K562 (cell line): ENCODE data around the gene DVL3. TPM values are rescaled to one million over a fixed set of nuclear protein-coding genes. Genes with fewer than 3 reads are reported as not detected.
A peak's percentile ranks its signal among the peaks of the same experiment; 100 is the strongest.

Source experiments
- ATAC-seq: fragments of 200-7000 bp; cut with Tn5 transposase; 3 replicates; pipeline ENCODE4 v1.9.1; 2020; ENCODE audit warnings: moderate library complexity
- BruUV-seq: library from RNA; stranded (reverse); fragments of 400-500 nt; replicated peaks from 2 replicates; lab custom pipeline; 2021; lab: Mats Ljungman, UMichigan
- CTCF ChIA-PET: fragments of 300-600 bp; formaldehyde crosslinking; extraction: SDS; loops from one replicate; lab custom pipeline; 2021; ENCODE audit warnings: low intra/inter-chr PET ratio; lab: Yijun Ruan, JAX
- POLR2A ChIA-PET: fragments of 300-600, 350-650 bp; sonication (Branson Sonifier 250); formaldehyde crosslinking; extraction: SDS; loops from one replicate; lab custom pipeline; 2021; ENCODE audit warnings: antibody characterized with exemption, inconsistent platforms; lab: Yijun Ruan, JAX
- DNase-seq, 4 experiments: peaks; one replicate each; pipeline versions ENCODE4 v3.0.0 to v3.0.0-alpha.2; 2011 to 2018; ENCODE audit warnings: low spot score in 3 of 4, mixed read lengths in 3 of 4; ENCODE audit errors: extremely low read depth in 1 of 4
- FAIRE-seq: peaks from 2 replicates; lab custom pipeline; 2011; peaks lifted over from hg19 to GRCh38; lab: Jason Lieb, UNC
- H2AFZ ChIP-seq: 2 replicates; pipeline ENCODE4 v1.6.0; 2011; ENCODE audit warnings: low read depth, low read length, control low read depth, inconsistent platforms
- H3K27ac ChIP-seq: fragments of 200-600 bp; 3 replicates; pipeline ENCODE4 v1.8.0; 2011; ENCODE audit warnings: low read depth, mild to moderate bottlenecking, control low read depth, inconsistent platforms, low read length, moderate library complexity, mixed read lengths; ENCODE audit errors: extremely low read depth
- H3K27me3 ChIP-seq, 2 experiments: fragments of 300-600 bp in 1 of 2; 2 replicates in 1 of 2; 3 replicates in 1 of 2; pipeline versions ENCODE4 v1.6.0 to v1.8.0; 2011; ENCODE audit warnings: inconsistent platforms in 2 of 2, low read length in 2 of 2, mild to moderate bottlenecking in 1 of 2, mixed read lengths in 1 of 2, moderate library complexity in 1 of 2; ENCODE audit not compliant: control insufficient read depth in 2 of 2, insufficient read depth in 2 of 2
- H3K36me3 ChIP-seq: fragments of 300-600 bp; 3 replicates; pipeline ENCODE4 v1.8.0; 2011; ENCODE audit warnings: mild to moderate bottlenecking, low read length, inconsistent platforms; ENCODE audit not compliant: control insufficient read depth, insufficient read depth
- H3K4me1 ChIP-seq, 2 experiments: fragments of 200-600 bp in 1 of 2; replicated peaks in 1 of 2; 2 replicates in 1 of 2; 3 replicates in 1 of 2; pipeline versions ENCODE4 v1.5.1 to v1.8.0; 2011; ENCODE audit warnings: inconsistent platforms in 2 of 2, low read length in 2 of 2, mild to moderate bottlenecking in 1 of 2, mixed read lengths in 1 of 2, moderate library complexity in 1 of 2; ENCODE audit not compliant: control insufficient read depth in 2 of 2, insufficient read depth in 2 of 2
- H3K4me2 ChIP-seq: 2 replicates; pipeline ENCODE4 v1.6.1; 2011; ENCODE audit warnings: low read length, control low read depth, inconsistent platforms, mixed read lengths; ENCODE audit not compliant: insufficient read depth
- H3K4me3 ChIP-seq: fragments of 200-600 bp; sonication (generic), shearing (Covaris generic); 2 replicates; pipeline ENCODE4 v1.5.1; 2016; ENCODE audit warnings: control low read depth, inconsistent platforms
- H3K79me2 ChIP-seq: fragments of 200-600 bp; 3 replicates; pipeline ENCODE4 v1.8.0; 2011; ENCODE audit warnings: low read length, inconsistent platforms; ENCODE audit not compliant: control insufficient read depth, insufficient read depth
- H3K9ac ChIP-seq, 2 experiments: 2 replicates each; pipeline versions ENCODE4 v1.6.0 to v1.6.1; 2011; ENCODE audit warnings: low read depth in 2 of 2, low read length in 2 of 2, control low read depth in 1 of 2, inconsistent platforms in 1 of 2, mild to moderate bottlenecking in 1 of 2, mixed read lengths in 1 of 2; ENCODE audit not compliant: insufficient read depth in 1 of 2
- H3K9me1 ChIP-seq: one replicate; pipeline ENCODE4 v1.6.0; 2011; ENCODE audit warnings: inconsistent platforms, mild to moderate bottlenecking, low read length, moderate library complexity; ENCODE audit not compliant: control insufficient read depth, insufficient read depth
- H3K9me3 ChIP-seq: replicated peaks from 2 replicates; pipeline ENCODE4 v1.5.1; 2011; ENCODE audit warnings: low read depth, low read length, inconsistent platforms; ENCODE audit not compliant: control insufficient read depth, insufficient read depth
- H4K20me1 ChIP-seq: replicated peaks from 2 replicates; pipeline ENCODE4 v1.6.1; 2011; ENCODE audit warnings: low read length, inconsistent platforms, mixed read lengths; ENCODE audit not compliant: control insufficient read depth, insufficient read depth
- EP400 ChIP-seq: fragments of 450-650 bp; IDR thresholded peaks from 2 replicates; pipeline ENCODE4 v1.6.1; 2017; ENCODE audit warnings: antibody characterized with exemption, mild to moderate bottlenecking, moderate library complexity
- FOXA1 ChIP-seq: fragments of 450-650 bp; IDR thresholded peaks from 2 replicates; pipeline ENCODE4 v1.6.1; 2016; ENCODE audit warnings: mild to moderate bottlenecking, borderline replicate concordance
- RBFOX2 ChIP-seq: fragments of 200-400 bp; formaldehyde crosslinking; IDR thresholded peaks from 2 replicates; pipeline ENCODE4 v1.6.1; 2017; ENCODE audit warnings: low read depth, mild to moderate bottlenecking, low read length, moderate library complexity
- YY1 ChIP-seq, 3 experiments: IDR thresholded peaks; 2 replicates each; pipeline ENCODE4 v1.6.1; 2011; ENCODE audit warnings: low read length in 2 of 3, mild to moderate bottlenecking in 2 of 3, moderate library complexity in 2 of 3, borderline replicate concordance in 1 of 3, control low read depth in 1 of 3, low read depth in 1 of 3; ENCODE audit not compliant: insufficient read depth in 3 of 3, insufficient replicate concordance in 2 of 3, control insufficient read depth in 1 of 3, insufficient read length in 1 of 3; ENCODE audit errors: extremely low read depth in 1 of 3
- ZNF764 ChIP-seq: fragments of 250-450 bp; sonication (Bioruptor Pico); IDR thresholded peaks from 2 replicates; pipeline ENCODE4 v1.4.0; 2020; ENCODE audit warnings: low read depth, mild to moderate bottlenecking, moderate library complexity
- ZNF830 ChIP-seq: fragments of 250-450 bp; sonication (Bioruptor Pico); IDR thresholded peaks from 2 replicates; pipeline ENCODE4 v1.5.0; 2021; ENCODE audit warnings: mild to moderate bottlenecking
- WGBS: fragments of 100-300 bp; shearing (Covaris generic); methylation state at CpG from one replicate; pipeline ENCODE4 v1.1.6; 2016; ENCODE audit warnings: low coverage, mixed read lengths; ENCODE audit not compliant: insufficient coverage; ENCODE audit errors: missing lambda C conversion rate; 5-methylcytosine and 5-hydroxymethylcytosine counted together
- in situ Hi-C: fragments of 300-500 bp; cut with MboI; formaldehyde crosslinking; loops from 4 replicates; pipeline ENCODE4 v1.15.0; 2018; ENCODE audit warnings: inconsistent platforms, mixed read lengths
- intact Hi-C: fragments of 100-400 bp; cut with micrococcal nuclease; formaldehyde crosslinking; loops from 2 replicates; pipeline ENCODE4 v1.14.2; 2022
- polyA plus RNA-seq, 8 experiments: library from polyadenylated mRNA; depleted of rRNA in 4 of 8; stranded (reverse) in 5 of 8; unstranded in 3 of 8; fragments of >200 nt; fragmentation: Nextera tagmentation in 2 of 8; fragmentation: Illumina TruSeq in 1 of 8; extraction: Ambion mirVana in 2 of 8; extraction: Trizol in 1 of 8; gene quantifications; 2 replicates each; pipeline versions ENCODE4 v1.2.1 to v1.2.3, GENCODE V29; 2011 to 2014; ENCODE audit warnings: inconsistent platforms in 1 of 8, missing spikeins in 1 of 8
- total RNA-seq, 7 experiments: library from RNA; depleted of rRNA in 6 of 7; stranded (reverse); fragments of >200 nt in 6 of 7; fragmentation: Illumina TruSeq in 2 of 7; extraction: Trizol in 2 of 7; gene quantifications; 2 replicates each; pipeline versions ENCODE4 v1.2.1 to v1.2.3, GENCODE V29; 2011 to 2021; ENCODE audit warnings: low replicate concordance in 1 of 7
- TF ChIP-seq, protein P1 (sequence below): fragments of 450-650 bp; formaldehyde crosslinking; IDR thresholded peaks from 2 replicates; pipeline ENCODE4 v1.4.0; 2022; ENCODE audit warnings: missing genetic modification characterization

DVL3 gene
- total and polyA plus RNA-seq, 9 of the 15 experiments (the other 6 are each of a cell fraction or from before 2014, with no cell fraction given), result 3.1 to 57.9 (median 20.1) TPM

DNA sequence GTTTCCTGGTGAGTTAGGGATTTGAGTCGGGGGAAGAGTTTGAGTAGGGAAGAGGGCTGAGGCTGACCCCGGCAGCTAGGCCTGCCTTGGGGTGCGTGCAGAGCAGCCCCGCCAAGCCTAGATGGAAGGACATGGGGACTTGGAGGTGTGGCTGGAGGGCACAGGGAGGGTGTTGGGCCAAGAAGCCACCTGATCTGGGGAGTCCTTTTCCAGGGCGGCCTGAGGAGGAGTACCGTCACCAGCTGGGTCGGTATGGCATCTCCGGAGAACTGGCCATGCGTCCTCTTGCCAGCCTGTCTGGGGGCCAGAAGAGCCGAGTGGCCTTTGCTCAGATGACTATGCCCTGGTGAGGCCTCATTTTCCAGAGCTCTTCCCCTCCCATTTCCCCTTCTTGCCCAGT is 37.7 kb downstream of the DVL3 start (continued):
- TF ChIP-seq ZNF764, result no peak
- TF ChIP-seq YY1 (IDR thresholded peaks at IDR 0.05; ENCODE audit: borderline replicate concordance in 1 of 3, control insufficient read depth in 1 of 3, extremely low read depth in 1 of 3, insufficient read depth in 3 of 3, insufficient read length in 1 of 3, insufficient replicate concordance in 2 of 3, low read depth in 1 of 3, low read length in 2 of 3), result no peak
- TF ChIP-seq, protein P1, sequence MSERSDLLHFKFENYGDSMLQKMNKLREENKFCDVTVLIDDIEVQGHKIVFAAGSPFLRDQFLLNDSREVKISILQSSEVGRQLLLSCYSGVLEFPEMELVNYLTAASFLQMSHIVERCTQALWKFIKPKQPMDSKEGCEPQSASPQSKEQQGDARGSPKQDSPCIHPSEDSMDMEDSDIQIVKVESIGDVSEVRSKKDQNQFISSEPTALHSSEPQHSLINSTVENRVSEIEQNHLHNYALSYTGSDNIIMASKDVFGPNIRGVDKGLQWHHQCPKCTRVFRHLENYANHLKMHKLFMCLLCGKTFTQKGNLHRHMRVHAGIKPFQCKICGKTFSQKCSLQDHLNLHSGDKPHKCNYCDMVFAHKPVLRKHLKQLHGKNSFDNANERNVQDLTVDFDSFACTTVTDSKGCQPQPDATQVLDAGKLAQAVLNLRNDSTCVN (CRISPR knock-in tag), result no peak
- TF ChIP-seq FOXA1, result no peak
- TF ChIP-seq EP400, result no peak

DNA sequence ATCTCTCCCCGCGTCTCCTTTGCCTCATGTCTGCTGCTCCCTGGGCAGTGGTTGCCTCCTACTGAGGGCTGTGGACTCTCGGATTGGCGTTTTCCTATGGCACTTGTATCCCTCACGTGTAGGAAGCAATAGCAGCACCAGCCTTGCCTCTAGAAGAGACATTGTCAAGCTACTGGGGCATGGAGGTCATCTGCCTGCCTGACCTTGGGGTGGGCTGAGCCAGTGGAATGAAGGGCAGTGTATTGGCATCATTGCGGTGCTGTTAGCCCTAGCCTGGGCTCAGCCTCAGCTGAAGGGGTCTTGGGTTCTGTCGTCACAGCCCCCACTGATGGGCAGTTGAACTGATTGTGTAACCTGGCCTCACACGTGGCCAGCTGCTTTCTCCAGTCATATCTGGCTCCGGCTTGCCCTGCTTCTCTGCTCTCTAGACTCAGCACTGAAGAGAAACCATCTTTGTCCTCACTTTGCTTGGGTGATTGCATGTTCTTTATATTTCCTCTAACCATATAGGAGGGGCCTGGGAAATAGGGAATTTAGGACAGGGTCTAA is 38.9 kb downstream of the DVL3 start:
- 80% methylated on average over 8 of the region's 9 CpGs for WGBS
- ATAC-seq (no peak), DNase-seq (no peak), FAIRE-seq (no peak)
- H3K27me3 ChIP-seq, result no peaks in the 10 kb centered on the region
- ChIA-PET CTCF (no interaction called here), POLR2A (interaction anchor here (1.0 to 2.4 kb wide), 3 partner anchors 9 to 13 kb away, joined by 3 to 13 read pairs (median 8); partner anchors contain the start of gene ABCF3)
- 0 out of 2 replicates have a peak, but pooled peaks have one; percentile 22 for TF ChIP-seq RBFOX2
- TF ChIP-seq ZNF830 (CRISPR knock-in tag), result no peak
- in situ Hi-C loops (no loop called here), intact Hi-C loops (no loop called here)
- no TSS peak for BruUV-seq
- no peak overlapping the region for H2AFZ ChIP-seq
- no peak overlapping the region for H3K4me3 ChIP-seq
- H3K9me3 ChIP-seq, result no peaks in the 10 kb centered on the region
- H3K36me3 ChIP-seq, result peaks cover 65% of the 10 kb centered on the region; the same call in 2 of the 3 replicates
- H3K4me2 ChIP-seq, result no peak overlapping the region
- H3K4me1 ChIP-seq, result no peaks in the 10 kb centered on the region
- no peak overlapping the region for H3K9ac ChIP-seq
- 0 out of 2 replicates have a peak, but pooled peaks cover 4% of the 10 kb centered on the region for H4K20me1 ChIP-seq
- no peak overlapping the region for H3K27ac ChIP-seq
- H3K79me2 ChIP-seq, result peaks cover under 1% of the 10 kb centered on the region; the same call in 1 of the 3 replicates
- H3K9me1 ChIP-seq, result peaks cover 2% of the 10 kb centered on the region
